HepG2 (cell line): ENCODE measurements around the gene CALM1. TPM values are rescaled to one million over a fixed set of nuclear protein-coding genes. Genes with fewer than 3 reads are reported as not detected.

Experiments
- AGO2 ChIP-seq: fragments of 200-400 bp; formaldehyde crosslinking; optimal IDR thresholded peaks from 2 replicates; pipeline ENCODE3; 2017; ENCODE audit warnings: mild to moderate bottlenecking, low read depth, low read length, moderate library complexity
- AKAP8 ChIP-seq: sonication (generic); formaldehyde crosslinking; IDR thresholded peaks from 2 replicates; pipeline ENCODE4 v1.5.1; 2020; ENCODE audit warnings: mild to moderate bottlenecking, missing genetic modification reagents
- FOXJ3 ChIP-seq: sonication (generic); formaldehyde crosslinking; IDR thresholded peaks from 2 replicates; pipeline ENCODE4 v1.4.0; 2020; ENCODE audit warnings: missing genetic modification reagents, mild to moderate bottlenecking, borderline replicate concordance
- IRF1 ChIP-seq: sonication (generic); formaldehyde crosslinking; IDR thresholded peaks from 2 replicates; pipeline ENCODE4 v1.4.0; 2020; ENCODE audit warnings: low read depth, mild to moderate bottlenecking, missing genetic modification reagents
- JDP2 ChIP-seq: sonication (generic); formaldehyde crosslinking; IDR thresholded peaks from 2 replicates; pipeline ENCODE4 v1.8.1; 2022; ENCODE audit warnings: missing genetic modification reagents, borderline replicate concordance
- LCORL ChIP-seq, 2 experiments: fragments of 450-650 bp in 1 of 2; sonication (generic) in 1 of 2; formaldehyde crosslinking in 1 of 2; IDR thresholded peaks; 2 replicates each; pipeline versions ENCODE4 v1.5.0 to v1.6.1; 2017 to 2020; ENCODE audit warnings: antibody characterized with exemption in 1 of 2, missing genetic modification reagents in 1 of 2
- MAFF ChIP-seq: IDR thresholded peaks from 2 replicates; pipeline ENCODE4 v1.6.1; 2011; ENCODE audit warnings: low read depth, low read length, improper control_type of control experiment
- POLR2A ChIP-seq, 2 experiments: IDR thresholded peaks; 2 replicates each; pipeline ENCODE4 v1.6.1; 2011; ENCODE audit warnings: low read depth in 2 of 2, low read length in 2 of 2, mild to moderate bottlenecking in 1 of 2, moderate library complexity in 1 of 2; ENCODE audit not compliant: insufficient read depth in 1 of 2
- RERE ChIP-seq: IDR thresholded peaks from 2 replicates; pipeline ENCODE4 v1.6.1; 2016; ENCODE audit warnings: low read depth, missing genetic modification reagents, missing compliant biosample characterization
- ZMAT3 ChIP-seq: sonication (generic); formaldehyde crosslinking; conservative IDR thresholded peaks from 2 replicates; pipeline ENCODE4 v1.7.0; 2021; ENCODE audit warnings: missing genetic modification reagents
- ZNF570 ChIP-seq: sonication (generic); formaldehyde crosslinking; IDR thresholded peaks from 2 replicates; pipeline ENCODE4 v1.4.0; 2020; ENCODE audit warnings: mild to moderate bottlenecking, missing genetic modification reagents, borderline replicate concordance
- ZSCAN25 ChIP-seq: sonication (generic); formaldehyde crosslinking; IDR thresholded peaks from 2 replicates; pipeline ENCODE4 v1.8.0; 2022; ENCODE audit warnings: mild to moderate bottlenecking, missing genetic modification reagents
- polyA plus RNA-seq, 8 experiments: library from polyadenylated mRNA; depleted of rRNA in 3 of 8; stranded (reverse) in 7 of 8; unstranded in 1 of 8; fragments of >200 nt; fragmentation: Illumina TruSeq in 4 of 8; extraction: Trizol in 4 of 8; gene quantifications; 2 replicates each; pipeline versions ENCODE4 v1.2.1 to v1.2.3, GENCODE V29; 2011 to 2016; ENCODE audit warnings: low read depth in 4 of 8, missing spikeins in 1 of 8, mixed read lengths in 1 of 8; ENCODE audit not compliant: insufficient read depth in 1 of 8
- total RNA-seq, 5 experiments: library from RNA; depleted of rRNA; stranded (reverse); fragments of >200 nt; fragmentation: Illumina TruSeq; extraction: Trizol; gene quantifications; 2 replicates each; pipeline ENCODE4 v1.2.3, GENCODE V29; 2016; ENCODE audit warnings: low read depth in 1 of 5

CALM1 gene
- total and polyA plus RNA-seq, 2 of the 13 experiments (the other 11 are each of a cell fraction or from before 2014, with no cell fraction given) = 110 to 238 TPM

DNA sequence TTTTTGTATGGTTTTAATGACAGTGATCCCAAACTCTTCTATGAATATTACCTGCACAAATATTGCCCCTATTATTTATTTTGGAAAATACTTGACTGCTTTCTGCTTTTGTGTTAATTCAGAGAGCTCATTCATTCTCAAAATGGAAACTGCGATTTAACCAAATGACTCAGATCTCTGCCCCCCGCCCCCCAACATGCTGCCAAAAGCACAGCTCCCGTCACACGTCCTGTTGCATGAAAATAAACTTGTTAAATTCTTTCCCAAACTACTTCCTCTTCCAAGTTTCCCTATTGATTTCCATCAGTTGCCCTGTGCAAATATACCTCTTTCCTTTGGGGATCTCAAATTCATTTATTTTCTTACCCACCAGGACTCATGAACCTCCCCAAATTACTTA lies 47.1 kb upstream of the CALM1 start (continued):
- TF ChIP-seq RERE (CRISPR knock-in tag) (no peak), AKAP8 (CRISPR knock-in tag) (no peak), MAFF (no peak), ZSCAN25 (no peak), FOXJ3 (no peak), AGO2 (no peak), POLR2A (IDR thresholded peaks at IDR 0.05; ENCODE audit: insufficient read depth in 1 of 2, low read depth in 2 of 2, low read length in 2 of 2) (no peak), IRF1 (CRISPR knock-in tag) (no peak), ZMAT3 (no peak), LCORL (IDR thresholded peaks at IDR 0.05) (no peak), LCORL (CRISPR knock-in tag; IDR thresholded peaks at IDR 0.05) (no peak), ZNF570 (CRISPR knock-in tag) (no peak), JDP2 (CRISPR knock-in tag) (no peak)
